HUES48 (cell line): ENCODE data around the gene CRTC1.

Experiments
- H3K27ac ChIP-seq: one replicate; pipeline ENCODE4 v1.7.0; 2013; ENCODE audit warnings: low read depth, low read length, inconsistent platforms
- H3K27me3 ChIP-seq: 2 replicates; pipeline ENCODE4 v1.6.1; 2013; ENCODE audit warnings: mild to moderate bottlenecking, low read length; ENCODE audit not compliant: control insufficient read depth, insufficient read depth
- H3K36me3 ChIP-seq: 2 replicates; pipeline ENCODE4 v1.6.1; 2013; ENCODE audit warnings: low read length; ENCODE audit not compliant: control insufficient read depth, insufficient read depth
- H3K4me1 ChIP-seq: 2 replicates; pipeline ENCODE4 v1.6.1; 2013; ENCODE audit warnings: mild to moderate bottlenecking, low read length; ENCODE audit not compliant: control insufficient read depth, insufficient read depth
- H3K4me3 ChIP-seq: 2 replicates; pipeline ENCODE4 v1.5.1; 2013; ENCODE audit warnings: mild to moderate bottlenecking, low read depth, low read length
- H3K9ac ChIP-seq: 2 replicates; pipeline ENCODE4 v1.6.1; 2013; ENCODE audit warnings: mild to moderate bottlenecking, low read depth, low read length, moderate library complexity
- H3K9me3 ChIP-seq: 2 replicates; pipeline ENCODE4 v1.6.1; 2013; ENCODE audit warnings: low read length; ENCODE audit not compliant: control insufficient read depth, insufficient read depth

Gene CRTC1

GRCh38 chr19:18792661-18793060, 109.2 kb downstream of the CRTC1 start:
- H3K27me3 ChIP-seq: peaks cover 96% of the 10 kb centered on the region

GRCh38 chr19:18793144-18794028, 109.9 kb downstream of the CRTC1 start:
- no peaks in the 10 kb centered on the region for H3K36me3 ChIP-seq
- H3K9ac ChIP-seq: no peak overlapping the region
- peaks cover 96% of the 10 kb centered on the region for H3K27me3 ChIP-seq
- H3K4me1 ChIP-seq: no peaks in the 10 kb centered on the region
- no peaks in the 10 kb centered on the region for H3K9me3 ChIP-seq
- H3K27ac ChIP-seq: no peak overlapping the region
- H3K4me3 ChIP-seq: no peak overlapping the region

More at GRCh38 chr19:18792661-18793060, 109.2 kb downstream of the CRTC1 start:
- Histone ChIP-seq H3K9ac (no peak overlapping the region), H3K4me1 (no peaks in the 10 kb centered on the region), H3K27ac (no peak overlapping the region), H3K9me3 (no peaks in the 10 kb centered on the region), H3K4me3 (no peak overlapping the region), H3K36me3 (no peaks in the 10 kb centered on the region)

GRCh38 chr19:18794029-18794313, 110.5 kb downstream of the CRTC1 start:
- Histone ChIP-seq H3K9ac (no peak overlapping the region), H3K9me3 (no peaks in the 10 kb centered on the region), H3K27ac (no peak overlapping the region), H3K27me3 (peaks cover 96% of the 10 kb centered on the region), H3K4me1 (no peaks in the 10 kb centered on the region), H3K4me3 (no peak overlapping the region), H3K36me3 (no peaks in the 10 kb centered on the region)

GRCh38 chr19:18794692-18795091, 111.2 kb downstream of the CRTC1 start:
- H3K4me3 ChIP-seq: no peak overlapping the region
- no peak overlapping the region for H3K27ac ChIP-seq
- no peaks in the 10 kb centered on the region for H3K4me1 ChIP-seq
- peaks cover 95% of the 10 kb centered on the region for H3K27me3 ChIP-seq
- no peaks in the 10 kb centered on the region for H3K36me3 ChIP-seq
- no peaks in the 10 kb centered on the region for H3K9me3 ChIP-seq
- H3K9ac ChIP-seq: no peak overlapping the region

GRCh38 chr19:18795540-18795939, 112.1 kb downstream of the CRTC1 start:
- H3K36me3 ChIP-seq: no peaks in the 10 kb centered on the region
- H3K4me3 ChIP-seq: no peak overlapping the region
- no peak overlapping the region for H3K27ac ChIP-seq
- H3K27me3 ChIP-seq: peaks cover 95% of the 10 kb centered on the region
- H3K4me1 ChIP-seq: no peaks in the 10 kb centered on the region
- H3K9ac ChIP-seq: no peak overlapping the region
- no peaks in the 10 kb centered on the region for H3K9me3 ChIP-seq

GRCh38 chr19:18796239-18796638, 112.8 kb downstream of the CRTC1 start:
- Histone ChIP-seq H3K27me3 (peaks cover 95% of the 10 kb centered on the region), H3K4me3 (no peak overlapping the region), H3K4me1 (no peaks in the 10 kb centered on the region), H3K36me3 (no peaks in the 10 kb centered on the region), H3K9ac (no peak overlapping the region), H3K9me3 (no peaks in the 10 kb centered on the region), H3K27ac (no peak overlapping the region)

- peaks cover 72% of the 10 kb centered on the region for H3K27me3 ChIP-seq
These were observed 115.2 kb downstream of the CRTC1 start for GRCh38 chr19:18798384-18799352.

GRCh38 chr19:18799389-18799970, 116.0 kb downstream of the CRTC1 start:
- H3K27me3 ChIP-seq: peaks cover 66% of the 10 kb centered on the region
- H3K4me1 ChIP-seq: no peaks in the 10 kb centered on the region
- no peaks in the 10 kb centered on the region for H3K36me3 ChIP-seq
- H3K9ac ChIP-seq: no peak overlapping the region
- H3K4me3 ChIP-seq: no peak overlapping the region
- H3K27ac ChIP-seq: no peak overlapping the region
- H3K9me3 ChIP-seq: no peaks in the 10 kb centered on the region

More at GRCh38 chr19:18798384-18799352, 115.2 kb downstream of the CRTC1 start:
- H3K27ac ChIP-seq: no peak overlapping the region
- H3K4me1 ChIP-seq: no peaks in the 10 kb centered on the region
- no peak overlapping the region for H3K4me3 ChIP-seq
- H3K9me3 ChIP-seq: no peaks in the 10 kb centered on the region
- H3K36me3 ChIP-seq: no peaks in the 10 kb centered on the region
- H3K9ac ChIP-seq: no peak overlapping the region

- H3K9me3 ChIP-seq: no peaks in the 10 kb centered on the region
- no peak overlapping the region for H3K9ac ChIP-seq
- peaks cover 60% of the 10 kb centered on the region for H3K27me3 ChIP-seq
- no peaks in the 10 kb centered on the region for H3K4me1 ChIP-seq
- no peak overlapping the region for H3K4me3 ChIP-seq
- no peak overlapping the region for H3K27ac ChIP-seq
- H3K36me3 ChIP-seq: no peaks in the 10 kb centered on the region
These were observed 116.6 kb downstream of the CRTC1 start for GRCh38 chr19:18800079-18800478.

- Histone ChIP-seq H3K4me1 (no peaks in the 10 kb centered on the region), H3K27ac (no peak overlapping the region), H3K9me3 (no peaks in the 10 kb centered on the region), H3K9ac (no peak overlapping the region), H3K36me3 (no peaks in the 10 kb centered on the region), H3K27me3 (peaks cover 54% of the 10 kb centered on the region), H3K4me3 (no peak overlapping the region)
These were observed 117.2 kb downstream of the CRTC1 start for GRCh38 chr19:18800636-18801035.
